Fibroblast of villous mesenchyme (primary cell): ENCODE data around the gene MLLT3. TPM values are rescaled to one million over a fixed set of nuclear protein-coding genes. Genes with fewer than 3 reads are reported as not detected.

ENCODE experiments used
- DNase-seq: peaks from one replicate; pipeline ENCODE4 v3.0.0-alpha.2; 2010; ENCODE audit warnings: low read depth
- H3K4me3 ChIP-seq: 2 replicates; pipeline ENCODE4 v1.5.1; 2011; ENCODE audit warnings: low read depth, mild to moderate bottlenecking, low read length
- total RNA-seq: library from RNA; depleted of rRNA; stranded (reverse); fragments of >200 nt; gene quantifications from 2 replicates; pipeline ENCODE4 v1.2.3, GENCODE V29; 2012
- TF ChIP-seq, protein P1 (sequence below): IDR thresholded peaks from 2 replicates; pipeline ENCODE4 v1.5.1; 2012; ENCODE audit warnings: low read depth, mild to moderate bottlenecking, low read length; ENCODE audit not compliant: insufficient read depth

Gene MLLT3
- total RNA-seq, 1 donor = 44.9 TPM

DNA sequence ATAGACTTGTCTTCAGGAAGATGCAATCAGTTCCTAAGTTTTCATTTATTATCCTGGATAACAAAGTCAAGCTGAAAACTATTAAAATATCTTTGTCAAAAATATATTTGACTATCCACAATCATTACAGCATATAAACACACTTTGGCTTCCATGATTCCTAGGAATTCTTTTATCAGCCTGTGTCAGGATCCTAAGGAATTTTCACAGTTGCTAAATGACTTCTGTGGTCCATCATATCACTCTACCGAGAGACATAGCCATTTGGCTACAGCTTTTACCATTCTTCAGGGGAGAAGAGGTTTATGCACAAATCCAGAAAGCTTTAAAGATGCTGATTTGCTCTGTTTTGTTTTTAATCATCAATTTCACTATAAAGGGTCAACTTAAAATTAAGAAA, 128.3 kb downstream of the MLLT3 start:
- DNase-seq = no peak
- H3K4me3 ChIP-seq = no peak overlapping the region
- TF ChIP-seq, protein P1, sequence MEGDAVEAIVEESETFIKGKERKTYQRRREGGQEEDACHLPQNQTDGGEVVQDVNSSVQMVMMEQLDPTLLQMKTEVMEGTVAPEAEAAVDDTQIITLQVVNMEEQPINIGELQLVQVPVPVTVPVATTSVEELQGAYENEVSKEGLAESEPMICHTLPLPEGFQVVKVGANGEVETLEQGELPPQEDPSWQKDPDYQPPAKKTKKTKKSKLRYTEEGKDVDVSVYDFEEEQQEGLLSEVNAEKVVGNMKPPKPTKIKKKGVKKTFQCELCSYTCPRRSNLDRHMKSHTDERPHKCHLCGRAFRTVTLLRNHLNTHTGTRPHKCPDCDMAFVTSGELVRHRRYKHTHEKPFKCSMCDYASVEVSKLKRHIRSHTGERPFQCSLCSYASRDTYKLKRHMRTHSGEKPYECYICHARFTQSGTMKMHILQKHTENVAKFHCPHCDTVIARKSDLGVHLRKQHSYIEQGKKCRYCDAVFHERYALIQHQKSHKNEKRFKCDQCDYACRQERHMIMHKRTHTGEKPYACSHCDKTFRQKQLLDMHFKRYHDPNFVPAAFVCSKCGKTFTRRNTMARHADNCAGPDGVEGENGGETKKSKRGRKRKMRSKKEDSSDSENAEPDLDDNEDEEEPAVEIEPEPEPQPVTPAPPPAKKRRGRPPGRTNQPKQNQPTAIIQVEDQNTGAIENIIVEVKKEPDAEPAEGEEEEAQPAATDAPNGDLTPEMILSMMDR = no peak

DNA sequence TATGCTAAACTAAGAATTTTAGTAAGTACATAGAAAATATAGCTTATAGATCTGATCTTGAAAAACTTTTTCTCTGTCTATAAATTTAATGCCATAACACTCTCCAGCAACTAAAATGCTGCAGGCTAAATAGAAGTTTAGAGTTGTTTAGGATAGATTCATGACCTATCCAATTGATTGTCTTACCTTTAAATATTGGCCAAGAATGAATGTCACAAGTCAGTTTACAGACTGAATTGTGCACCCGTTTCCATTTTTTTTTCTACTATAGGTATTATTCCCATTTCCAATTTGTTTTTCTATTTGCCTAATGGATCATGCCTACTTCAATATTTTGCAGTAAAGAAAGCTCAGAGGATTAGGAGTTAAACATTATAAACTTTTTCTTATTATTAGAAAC, 129.5 kb downstream of the MLLT3 start:
- TF ChIP-seq, protein P1 = no peak
- no peak overlapping the region for H3K4me3 ChIP-seq

DNA sequence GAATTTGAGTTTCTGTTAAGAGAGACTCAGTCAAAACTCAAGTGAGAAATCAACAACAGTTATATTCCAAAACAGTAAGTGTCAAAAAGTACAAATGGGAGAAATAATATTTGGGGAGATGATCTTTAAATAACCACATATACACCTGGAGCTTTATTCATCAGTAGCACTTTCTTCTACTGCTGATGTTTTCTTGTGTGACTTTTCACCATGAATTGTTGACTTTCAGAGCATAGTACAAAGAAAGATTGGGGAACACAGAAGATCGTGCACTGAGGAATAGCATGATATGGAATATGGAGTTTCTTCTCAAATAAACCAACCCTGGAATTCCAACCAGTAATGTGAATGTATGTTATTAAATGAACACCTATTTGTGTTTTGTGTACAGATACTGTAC, 130.7 kb downstream of the MLLT3 start:
- H3K4me3 ChIP-seq = no peak overlapping the region
- no peak for DNase-seq
- TF ChIP-seq, protein P1 = no peak

More for the DNA sequence above, 129.5 kb downstream of the MLLT3 start:
- no peak for DNase-seq

DNA sequence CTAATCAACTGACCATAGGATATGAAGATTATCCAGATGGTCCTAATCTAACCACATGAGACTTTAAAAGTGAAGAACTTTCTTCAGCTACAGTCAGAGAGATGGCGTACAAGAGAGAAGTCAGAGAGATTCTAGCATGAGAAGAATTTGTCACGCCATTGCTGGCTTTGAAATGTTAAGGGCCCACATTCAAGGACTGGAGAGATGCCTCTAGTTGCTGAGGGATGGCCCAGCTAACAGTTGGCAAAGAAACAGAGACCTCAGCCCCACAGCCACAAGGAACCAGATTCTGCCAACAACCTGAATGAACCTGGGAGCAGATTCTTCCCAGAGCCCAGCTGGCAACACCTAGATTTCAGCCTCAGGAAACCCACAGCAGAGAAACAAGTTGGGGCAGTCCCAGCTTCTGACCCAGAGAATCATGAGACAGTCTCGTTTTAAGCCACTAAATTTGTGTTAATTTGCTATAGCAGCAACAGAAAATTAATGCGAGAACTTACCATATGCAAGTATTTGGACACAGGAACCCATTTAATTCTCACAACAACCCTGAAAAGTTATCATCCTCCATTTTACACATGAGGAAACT, 132.0 kb downstream of the MLLT3 start:
- TF ChIP-seq, protein P1 = no peak
- no peak overlapping the region for H3K4me3 ChIP-seq
- DNase-seq = no peak

DNA sequence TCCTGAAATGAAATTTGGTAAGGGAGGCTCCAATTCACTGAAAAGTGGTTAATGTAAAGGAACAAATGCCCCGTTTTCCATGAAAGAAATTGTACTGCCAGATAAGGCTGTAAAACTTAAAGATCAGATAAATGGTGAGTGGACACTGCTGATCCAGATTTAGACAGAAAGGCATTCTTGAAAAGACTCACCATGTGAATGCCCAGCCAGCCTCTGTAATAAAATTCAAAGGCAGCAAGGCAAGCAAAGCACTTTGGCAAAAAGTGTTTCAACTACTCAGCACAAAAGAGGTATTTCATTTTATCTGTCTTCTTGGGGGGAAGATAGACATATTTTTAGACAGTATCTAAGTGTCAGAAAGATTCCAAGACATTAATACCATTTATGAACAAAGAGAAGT, 133.6 kb downstream of the MLLT3 start:
- no peak overlapping the region for H3K4me3 ChIP-seq
- DNase-seq = no peak
- TF ChIP-seq, protein P1 = no peak

DNA sequence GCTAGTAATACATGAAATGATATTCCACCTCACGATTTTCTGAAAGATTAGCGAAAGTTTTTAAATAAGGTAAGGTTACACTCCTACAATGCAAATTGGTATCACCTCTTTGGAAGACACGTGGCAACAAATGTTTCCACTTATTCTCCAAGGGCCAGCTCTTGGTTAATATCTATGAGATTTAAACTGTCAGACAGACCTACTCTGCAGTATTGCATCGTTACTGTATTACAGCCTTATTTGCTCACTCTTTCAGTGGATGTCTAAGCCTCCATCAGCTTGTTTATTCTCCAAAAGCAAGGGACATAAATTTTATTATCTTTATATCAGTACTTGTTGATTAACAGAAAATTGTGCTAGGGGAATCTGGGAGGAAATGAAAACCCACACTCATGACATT, 135.7 kb downstream of the MLLT3 start:
- no peak overlapping the region for H3K4me3 ChIP-seq
- DNase-seq = no peak
- TF ChIP-seq, protein P1 = no peak

DNA sequence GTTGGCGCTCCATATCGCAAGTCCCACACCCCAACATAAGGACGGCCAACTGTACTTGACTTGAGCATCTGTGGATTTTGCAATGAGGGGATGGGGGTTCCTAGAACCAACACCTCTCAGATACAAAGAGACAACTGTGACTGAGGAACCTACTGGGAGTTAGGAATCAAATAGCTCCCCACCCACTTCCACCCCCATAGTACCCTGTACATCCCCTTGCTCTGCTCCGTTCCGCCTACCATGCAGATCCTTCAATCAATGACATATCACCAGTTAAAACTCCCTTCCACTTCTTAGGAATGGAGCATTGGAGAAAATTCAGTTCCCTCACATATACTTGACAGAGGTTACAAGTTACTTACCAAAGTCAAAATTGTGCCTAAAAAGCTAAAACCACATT, 140.9 kb downstream of the MLLT3 start:
- DNase-seq = no peak
- TF ChIP-seq, protein P1 = no peak

More for the DNA sequence above, 140.9 kb downstream of the MLLT3 start:
- H3K4me3 ChIP-seq = no peak overlapping the region
